C4-2B (cell line): ENCODE measurements around the gene THYN1.

Experiments used
- H3K27ac ChIP-seq: fragments of 450-650 bp; 2 replicates; pipeline ENCODE4 v1.5.1; 2017
- CTCF ChIP-seq: fragments of 450-650 bp; conservative IDR thresholded peaks from 2 replicates; pipeline ENCODE4 v1.5.1; 2017; ENCODE audit warnings: mild to moderate bottlenecking
- ZFX ChIP-seq: fragments of 450-650 bp; IDR thresholded peaks from 2 replicates; pipeline ENCODE4 v1.6.1; 2017

The THYN1 gene

DNA sequence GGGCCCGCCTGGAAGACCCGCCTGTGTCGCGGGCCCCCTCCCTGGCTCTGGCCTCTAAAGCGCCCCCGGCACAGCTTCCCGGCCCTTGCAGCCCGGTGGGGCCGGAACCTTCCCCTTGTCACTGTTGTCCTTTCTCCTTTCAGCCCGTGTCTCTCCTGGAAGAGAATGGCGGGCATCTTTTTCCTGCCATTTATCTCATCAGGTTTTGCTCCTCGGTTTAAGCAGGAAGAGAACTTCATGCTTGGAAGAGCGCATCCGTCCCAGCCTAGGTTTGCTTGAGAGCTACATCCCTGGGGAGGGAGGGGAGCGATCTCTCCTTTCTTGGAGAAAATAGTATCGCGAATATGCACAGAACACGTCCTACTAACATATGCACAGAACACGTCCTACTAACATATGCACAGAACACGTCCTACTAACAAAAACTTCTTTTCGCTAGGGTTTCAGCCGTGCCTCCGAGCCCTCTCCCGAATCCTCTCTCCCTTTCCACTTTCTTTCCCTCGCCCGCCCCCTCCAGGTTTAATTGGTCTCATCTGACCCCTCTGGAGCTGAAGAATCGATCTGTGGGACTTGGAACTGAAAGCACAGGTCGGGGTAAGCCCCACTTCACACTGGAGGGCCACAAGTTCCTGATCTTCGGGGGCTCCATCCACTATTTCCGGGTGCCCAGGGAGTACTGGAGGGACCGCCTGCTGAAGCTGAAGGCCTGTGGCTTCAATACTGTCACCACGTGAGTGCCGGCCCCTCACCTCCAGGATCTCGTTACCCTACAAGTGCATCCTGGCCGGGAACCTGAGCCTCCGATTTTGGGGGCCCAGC lies 24.2 kb upstream of the THYN1 start:
- no peak for TF ChIP-seq ZFX
- no peak for TF ChIP-seq CTCF
- no peak overlapping the region for H3K27ac ChIP-seq

GRCh38 chr11:134276396-134277182 lies 23.4 kb upstream of the THYN1 start:
- TF ChIP-seq CTCF (no peak), ZFX (no peak)
- H3K27ac ChIP-seq = no peak overlapping the region

DNA sequence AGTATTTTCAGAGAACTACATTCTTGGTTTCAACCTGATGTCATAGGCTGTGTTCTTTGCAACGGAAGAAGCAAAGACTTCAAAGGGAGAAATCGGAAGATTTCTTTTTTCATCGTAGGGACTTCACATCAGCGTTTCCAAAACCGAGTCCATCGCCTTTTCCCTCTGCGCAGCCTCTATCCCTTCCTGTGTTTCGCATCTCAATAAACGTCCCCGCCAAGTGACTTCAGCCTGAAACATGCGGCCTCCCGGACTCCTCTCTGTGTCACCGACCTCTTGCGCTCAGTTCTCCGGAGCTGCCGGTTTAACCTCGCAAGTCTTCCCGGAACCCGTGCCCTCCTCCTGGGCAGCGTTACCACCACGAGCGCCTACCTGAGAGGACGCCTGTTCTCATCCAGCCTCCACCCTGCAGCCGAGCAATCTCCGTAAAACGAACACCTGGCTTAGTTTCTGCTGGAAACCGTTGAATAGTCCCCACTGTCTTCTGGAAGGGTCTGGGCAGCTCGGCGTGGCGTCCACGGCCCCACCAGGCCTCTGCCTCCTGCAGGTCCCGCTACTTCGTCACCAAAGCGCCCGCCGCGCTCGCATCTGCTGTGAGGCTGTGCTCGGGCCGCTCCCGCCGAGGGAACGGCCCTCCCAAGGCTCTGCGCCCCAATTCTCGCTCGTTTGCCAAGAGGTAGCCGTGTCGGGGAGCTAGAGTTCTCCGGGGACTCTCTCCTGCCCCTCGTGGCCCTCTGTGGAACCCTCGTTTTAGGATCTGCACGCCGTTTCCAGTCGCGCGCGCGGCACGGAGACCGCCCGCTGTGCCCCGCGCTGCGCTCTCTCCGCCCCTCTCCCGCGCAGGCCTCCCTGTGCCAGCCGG lies 22.6 kb upstream of the THYN1 start, which contains the start of gene GLB1L3:
Gene GLB1L3, plus strand, starts transcription at position 846 of the 862 bp plus-strand sequence. CDS start 362 bp downstream, outside the sequence.
- H3K27ac ChIP-seq = no peak within 1 kb of the TSS
- TF ChIP-seq CTCF (no peak; the same call in 1 of the 2 replicates), ZFX (no peak)

- H3K27ac ChIP-seq = no peak overlapping the region
- no peak for TF ChIP-seq ZFX
- TF ChIP-seq CTCF = no peak
These were observed 22.0 kb upstream of the THYN1 start for GRCh38 chr11:134275188-134275533.

- no peak for TF ChIP-seq ZFX
- no peak for TF ChIP-seq CTCF
- H3K27ac ChIP-seq = no peak overlapping the region
These were observed 20.2 kb upstream of the THYN1 start for GRCh38 chr11:134273317-134273712.

DNA sequence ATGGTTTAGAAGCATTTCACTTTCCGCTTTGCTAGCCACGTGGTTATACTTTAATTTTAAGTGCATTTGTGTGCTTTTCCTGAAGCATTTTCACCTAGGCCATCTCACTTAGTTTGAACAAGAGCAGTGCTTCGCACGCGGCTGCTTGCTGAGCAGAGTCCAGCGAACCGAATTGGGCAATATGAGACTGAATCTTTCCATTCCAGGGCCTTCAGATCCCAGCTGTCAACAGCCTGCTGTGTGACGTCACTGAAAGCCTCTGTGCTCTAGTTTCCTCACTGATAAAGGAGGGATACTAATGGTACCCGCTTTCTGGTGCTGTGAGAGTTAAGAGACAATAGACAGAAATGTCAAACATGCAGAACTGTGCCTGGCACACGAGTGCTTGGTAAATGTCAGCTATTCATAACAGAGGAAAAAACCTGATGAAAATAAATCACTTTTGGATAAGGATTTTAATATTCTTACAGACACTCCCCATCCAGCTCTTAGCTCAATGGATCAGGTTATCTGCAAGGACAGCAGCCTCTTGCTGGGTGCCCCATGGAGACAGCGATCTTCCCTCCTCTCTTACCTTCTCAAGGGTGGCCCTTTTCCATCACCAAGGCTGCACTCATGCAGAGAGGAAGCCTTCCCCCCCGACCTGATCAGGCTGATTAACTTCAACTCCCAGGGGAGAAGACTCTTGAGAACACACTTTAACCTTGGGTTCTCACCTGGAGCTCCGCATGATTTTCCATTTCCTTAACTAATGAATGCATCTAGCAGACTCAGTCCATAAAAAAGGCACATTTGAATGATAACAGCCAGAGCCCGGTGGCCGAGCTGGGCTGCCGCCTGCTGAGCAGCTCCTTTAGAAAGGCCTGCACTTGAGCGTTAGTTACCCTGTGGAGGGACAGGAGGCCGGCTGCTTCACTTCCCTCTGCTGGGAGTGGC lies 19.5 kb upstream of the THYN1 start:
- no peak for TF ChIP-seq ZFX
- no peak for TF ChIP-seq CTCF
- H3K27ac ChIP-seq = no peak overlapping the region
